Measurements from ENCODE around the gene PDILT. TPM values are rescaled to one million over a fixed set of nuclear protein-coding genes. Genes with fewer than 3 reads are reported as not detected.

PDILT gene
- total RNA-seq, 4 donors from 2014 or later: not detected

GRCh38 chr16:20397468-20398074 lies 7.0 kb downstream of the PDILT start:
- H3K4me3 ChIP-seq: no peak overlapping the region
- DNase-seq (ENCODE audit: extremely low spot score): no peak
- H3K9me3 ChIP-seq: no peaks in the 10 kb centered on the region
- intact Hi-C loops (cut with DNase I): no loop called here
- H3K27ac ChIP-seq (replicated peaks in 1 of 4): no peak overlapping the region
- H3K27me3 ChIP-seq: no peaks in the 10 kb centered on the region
- H3K36me3 ChIP-seq: no peaks in the 10 kb centered on the region
- H3K4me1 ChIP-seq: peaks cover 5 to 15% (median 14%) of the 10 kb centered on the region in 4 donors
- TF ChIP-seq, protein P1, sequence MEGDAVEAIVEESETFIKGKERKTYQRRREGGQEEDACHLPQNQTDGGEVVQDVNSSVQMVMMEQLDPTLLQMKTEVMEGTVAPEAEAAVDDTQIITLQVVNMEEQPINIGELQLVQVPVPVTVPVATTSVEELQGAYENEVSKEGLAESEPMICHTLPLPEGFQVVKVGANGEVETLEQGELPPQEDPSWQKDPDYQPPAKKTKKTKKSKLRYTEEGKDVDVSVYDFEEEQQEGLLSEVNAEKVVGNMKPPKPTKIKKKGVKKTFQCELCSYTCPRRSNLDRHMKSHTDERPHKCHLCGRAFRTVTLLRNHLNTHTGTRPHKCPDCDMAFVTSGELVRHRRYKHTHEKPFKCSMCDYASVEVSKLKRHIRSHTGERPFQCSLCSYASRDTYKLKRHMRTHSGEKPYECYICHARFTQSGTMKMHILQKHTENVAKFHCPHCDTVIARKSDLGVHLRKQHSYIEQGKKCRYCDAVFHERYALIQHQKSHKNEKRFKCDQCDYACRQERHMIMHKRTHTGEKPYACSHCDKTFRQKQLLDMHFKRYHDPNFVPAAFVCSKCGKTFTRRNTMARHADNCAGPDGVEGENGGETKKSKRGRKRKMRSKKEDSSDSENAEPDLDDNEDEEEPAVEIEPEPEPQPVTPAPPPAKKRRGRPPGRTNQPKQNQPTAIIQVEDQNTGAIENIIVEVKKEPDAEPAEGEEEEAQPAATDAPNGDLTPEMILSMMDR (IDR thresholded peaks at IDR 0.05): no peak
- TF ChIP-seq EP300 (IDR thresholded peaks at IDR 0.05) (no peak), POLR2AphosphoS5 (IDR thresholded peaks at IDR 0.05) (no peak), POLR2A (IDR thresholded peaks at IDR 0.05; ENCODE audit: low read depth) (no peak)
- 81% methylated on average over 7 of the region's 7 CpGs for WGBS

- 96% methylated on average over 6 of the region's 7 CpGs for WGBS
- peaks cover 5 to 15% (median 14%) of the 10 kb centered on the region in 4 donors for H3K4me1 ChIP-seq
- intact Hi-C loops (cut with DNase I): no loop called here
Observed at GRCh38 chr16:20396846-20397467, 7.6 kb downstream of the PDILT start.

GRCh38 chr16:20395946-20396345 lies 8.6 kb downstream of the PDILT start:
- no peak for DNase-seq (ENCODE audit: extremely low spot score)
- no peak for TF ChIP-seq POLR2A (IDR thresholded peaks at IDR 0.05; ENCODE audit: low read depth)
- TF ChIP-seq EP300 (IDR thresholded peaks at IDR 0.05): no peak
- TF ChIP-seq POLR2AphosphoS5 (IDR thresholded peaks at IDR 0.05): no peak
- TF ChIP-seq, protein P1 (IDR thresholded peaks at IDR 0.05): no peak
- no peaks in the 10 kb centered on the region for H3K36me3 ChIP-seq
- H3K9me3 ChIP-seq: no peaks in the 10 kb centered on the region
- H3K27ac ChIP-seq (replicated peaks in 1 of 4): no peak overlapping the region
- H3K4me1 ChIP-seq: peaks cover 5 to 15% (median 14%) of the 10 kb centered on the region in 4 donors
- H3K4me3 ChIP-seq: no peak overlapping the region
- H3K27me3 ChIP-seq: no peaks in the 10 kb centered on the region
- intact Hi-C loops (cut with DNase I): no loop called here
- WGBS: 92% methylated on average over 2 of the region's 2 CpGs

More at GRCh38 chr16:20396846-20397467, 7.6 kb downstream of the PDILT start:
- Histone ChIP-seq H3K36me3 (no peaks in the 10 kb centered on the region), H3K27me3 (no peaks in the 10 kb centered on the region), H3K9me3 (no peaks in the 10 kb centered on the region), H3K27ac (replicated peaks in 1 of 4) (no peak overlapping the region), H3K4me3 (no peak overlapping the region)
- TF ChIP-seq, protein P1 (IDR thresholded peaks at IDR 0.05): no peak
- TF ChIP-seq EP300 (IDR thresholded peaks at IDR 0.05) (no peak), POLR2AphosphoS5 (IDR thresholded peaks at IDR 0.05) (no peak), POLR2A (IDR thresholded peaks at IDR 0.05; ENCODE audit: low read depth) (no peak)
- no peak for DNase-seq (ENCODE audit: extremely low spot score)

GRCh38 chr16:20393801-20394577 lies 10.5 kb downstream of the PDILT start:
- 48% methylated on average over 2 of the region's 2 CpGs for WGBS
- H3K36me3 ChIP-seq: no peaks in the 10 kb centered on the region
- no peaks in the 10 kb centered on the region for H3K27me3 ChIP-seq
- no peaks in the 10 kb centered on the region for H3K9me3 ChIP-seq
- no peak overlapping the region for H3K4me3 ChIP-seq
- no peak for DNase-seq (ENCODE audit: extremely low spot score)
- H3K27ac ChIP-seq (replicated peaks in 1 of 4): peak overlapping the region in 3 of 4 donors; percentile 9 to 32 (median 17)
- TF ChIP-seq EP300 (IDR thresholded peaks at IDR 0.05) (no peak), POLR2A (IDR thresholded peaks at IDR 0.05; ENCODE audit: low read depth) (no peak), POLR2AphosphoS5 (IDR thresholded peaks at IDR 0.05) (no peak)
- TF ChIP-seq, protein P1 (IDR thresholded peaks at IDR 0.05): no peak
- intact Hi-C loops (cut with DNase I): no loop called here
- H3K4me1 ChIP-seq: peaks cover 5 to 15% (median 14%) of the 10 kb centered on the region in 4 donors

Measured in esophagus muscularis mucosa (tissue), 4 donors.